ENCODE data around the gene AHNAK. TPM values are rescaled to one million over a fixed set of nuclear protein-coding genes. Genes with fewer than 3 reads are reported as not detected.

The AHNAK gene
- total RNA-seq, 1 donor from 2014 or later: 226 TPM

GRCh38 chr11:62400760-62401159 is 145.8 kb downstream of the AHNAK start:
- Histone ChIP-seq H3K36me3 (ENCODE audit: control insufficient read depth, insufficient read depth, low read length) (no peaks in the 10 kb centered on the region), H3K4me3 (ENCODE audit: low read depth, low read length) (no peak overlapping the region), H3K27me3 (ENCODE audit: control insufficient read depth, insufficient read depth, low read length) (no peaks in the 10 kb centered on the region)
- TF ChIP-seq CTCF (IDR thresholded peaks at IDR 0.05; ENCODE audit: insufficient read depth, low read length, poor library complexity, severe bottlenecking): no peak
- no peak for DNase-seq (ENCODE audit: low read depth)

GRCh38 chr11:62400281-62400680 is 146.3 kb downstream of the AHNAK start:
- no peaks in the 10 kb centered on the region for H3K27me3 ChIP-seq (ENCODE audit: control insufficient read depth, insufficient read depth, low read length)
- no peaks in the 10 kb centered on the region for H3K36me3 ChIP-seq (ENCODE audit: control insufficient read depth, insufficient read depth, low read length)
- no peak overlapping the region for H3K4me3 ChIP-seq (ENCODE audit: low read depth, low read length)
- DNase-seq (ENCODE audit: low read depth): no peak
- no peak for TF ChIP-seq CTCF (IDR thresholded peaks at IDR 0.05; ENCODE audit: insufficient read depth, low read length, poor library complexity, severe bottlenecking)

GRCh38 chr11:62399878-62400266 is 146.7 kb downstream of the AHNAK start:
- no peak for TF ChIP-seq CTCF (IDR thresholded peaks at IDR 0.05; ENCODE audit: insufficient read depth, low read length, poor library complexity, severe bottlenecking)
- Histone ChIP-seq H3K36me3 (ENCODE audit: control insufficient read depth, insufficient read depth, low read length) (no peaks in the 10 kb centered on the region), H3K27me3 (ENCODE audit: control insufficient read depth, insufficient read depth, low read length) (no peaks in the 10 kb centered on the region), H3K4me3 (ENCODE audit: low read depth, low read length) (no peak overlapping the region)
- DNase-seq (ENCODE audit: low read depth): no peak

GRCh38 chr11:62399172-62399877 is 147.3 kb downstream of the AHNAK start:
- Histone ChIP-seq H3K27me3 (ENCODE audit: control insufficient read depth, insufficient read depth, low read length) (no peaks in the 10 kb centered on the region), H3K4me3 (ENCODE audit: low read depth, low read length) (no peak overlapping the region), H3K36me3 (ENCODE audit: control insufficient read depth, insufficient read depth, low read length) (no peaks in the 10 kb centered on the region)
- TF ChIP-seq CTCF (IDR thresholded peaks at IDR 0.05; ENCODE audit: insufficient read depth, low read length, poor library complexity, severe bottlenecking): no peak
- DNase-seq (ENCODE audit: low read depth): no peak

- H3K4me3 ChIP-seq (ENCODE audit: low read depth, low read length): no peak overlapping the region
- H3K27me3 ChIP-seq (ENCODE audit: control insufficient read depth, insufficient read depth, low read length): no peaks in the 10 kb centered on the region
- DNase-seq (ENCODE audit: low read depth): no peak
- H3K36me3 ChIP-seq (ENCODE audit: control insufficient read depth, insufficient read depth, low read length): no peaks in the 10 kb centered on the region
- no peak for TF ChIP-seq CTCF (IDR thresholded peaks at IDR 0.05; ENCODE audit: insufficient read depth, low read length, poor library complexity, severe bottlenecking)
Measured at GRCh38 chr11:62398011-62398994, 148.3 kb downstream of the AHNAK start.

Data from kidney epithelial cell (primary cell).